ENCODE data around the gene GNAI3.

DNA sequence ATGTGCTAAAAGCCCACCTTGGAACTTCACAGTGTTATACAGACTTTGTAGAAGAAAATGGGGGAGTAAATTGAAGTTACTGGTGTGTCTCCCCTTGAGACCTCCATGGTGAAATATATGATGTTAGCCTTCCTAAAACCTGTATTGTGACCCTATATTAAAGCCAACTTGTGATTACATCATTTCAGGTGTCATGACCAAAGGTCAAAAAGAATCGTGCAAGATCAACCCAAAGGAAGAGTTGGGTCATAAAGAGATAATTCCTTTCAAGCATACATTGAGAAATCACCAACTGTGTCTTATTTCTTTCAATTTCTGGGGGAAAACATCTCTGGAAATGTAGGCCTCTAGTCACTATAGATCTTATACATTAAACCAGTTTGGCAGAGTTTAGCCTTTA lies 36.4 kb downstream of the GNAI3 start:
- TF ChIP-seq, protein P1, sequence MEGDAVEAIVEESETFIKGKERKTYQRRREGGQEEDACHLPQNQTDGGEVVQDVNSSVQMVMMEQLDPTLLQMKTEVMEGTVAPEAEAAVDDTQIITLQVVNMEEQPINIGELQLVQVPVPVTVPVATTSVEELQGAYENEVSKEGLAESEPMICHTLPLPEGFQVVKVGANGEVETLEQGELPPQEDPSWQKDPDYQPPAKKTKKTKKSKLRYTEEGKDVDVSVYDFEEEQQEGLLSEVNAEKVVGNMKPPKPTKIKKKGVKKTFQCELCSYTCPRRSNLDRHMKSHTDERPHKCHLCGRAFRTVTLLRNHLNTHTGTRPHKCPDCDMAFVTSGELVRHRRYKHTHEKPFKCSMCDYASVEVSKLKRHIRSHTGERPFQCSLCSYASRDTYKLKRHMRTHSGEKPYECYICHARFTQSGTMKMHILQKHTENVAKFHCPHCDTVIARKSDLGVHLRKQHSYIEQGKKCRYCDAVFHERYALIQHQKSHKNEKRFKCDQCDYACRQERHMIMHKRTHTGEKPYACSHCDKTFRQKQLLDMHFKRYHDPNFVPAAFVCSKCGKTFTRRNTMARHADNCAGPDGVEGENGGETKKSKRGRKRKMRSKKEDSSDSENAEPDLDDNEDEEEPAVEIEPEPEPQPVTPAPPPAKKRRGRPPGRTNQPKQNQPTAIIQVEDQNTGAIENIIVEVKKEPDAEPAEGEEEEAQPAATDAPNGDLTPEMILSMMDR (IDR thresholded peaks at IDR 0.05) = no peak
- no peak for TF ChIP-seq POLR2A (IDR thresholded peaks at IDR 0.05)

All from thyroid gland (tissue), 4 donors.